ENCODE data around the gene FBXO24. TPM values are rescaled to one million over a fixed set of nuclear protein-coding genes. Genes with fewer than 3 reads are reported as not detected.

FBXO24 gene
- total RNA-seq, 1 donor from 2014 or later = 0.46 TPM

DNA sequence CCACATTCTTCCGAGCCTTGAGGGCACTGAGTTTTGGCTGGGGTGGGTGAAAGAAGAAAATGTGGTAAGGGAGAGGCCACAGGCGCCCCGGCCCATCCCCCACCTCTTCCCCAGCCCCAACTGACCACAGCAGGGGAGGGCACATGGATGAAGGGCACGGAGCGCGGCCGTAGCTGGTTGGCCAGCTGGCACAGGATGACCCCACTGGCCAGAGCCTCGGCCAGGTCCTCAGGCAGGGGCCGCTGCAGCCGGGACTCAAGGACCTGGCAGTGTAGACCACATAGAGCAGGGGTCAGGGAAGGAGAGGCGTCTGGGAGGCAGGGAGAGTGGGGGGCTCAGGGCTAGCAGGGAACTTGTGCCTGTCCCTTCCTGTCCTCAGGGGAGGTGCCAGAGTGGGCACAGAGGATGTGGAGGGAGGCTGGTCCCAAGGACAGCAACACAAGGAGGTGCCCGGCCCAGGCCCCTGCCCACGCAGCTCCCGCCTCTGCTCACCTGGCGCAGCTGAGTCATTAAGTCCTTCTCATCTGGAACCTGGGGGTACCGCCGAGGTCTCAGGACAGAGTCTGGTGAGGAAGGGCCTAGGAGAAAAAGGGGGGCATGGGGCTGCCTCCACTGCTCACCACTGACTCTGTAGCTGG lies 10.3 kb upstream of the FBXO24 start:
- Mint-ChIP-seq H3K36me3 (ENCODE audit: unreplicated experiment) (peaks cover 15% of the 10 kb centered on the region), H3K4me1 (ENCODE audit: unreplicated experiment) (peaks cover 6% of the 10 kb centered on the region), H3K27me3 (ENCODE audit: unreplicated experiment) (no peaks in the 10 kb centered on the region), H3K4me3 (ENCODE audit: unreplicated experiment) (no peak overlapping the region), H3K27ac (ENCODE audit: unreplicated experiment) (no peak overlapping the region), H3K9me3 (ENCODE audit: unreplicated experiment) (no peaks in the 10 kb centered on the region)
- DNase-seq (ENCODE audit: extremely low spot score, unreplicated experiment) = no peak
- TF ChIP-seq CTCF (IDR thresholded peaks at IDR 0.05) = no peak

DNA sequence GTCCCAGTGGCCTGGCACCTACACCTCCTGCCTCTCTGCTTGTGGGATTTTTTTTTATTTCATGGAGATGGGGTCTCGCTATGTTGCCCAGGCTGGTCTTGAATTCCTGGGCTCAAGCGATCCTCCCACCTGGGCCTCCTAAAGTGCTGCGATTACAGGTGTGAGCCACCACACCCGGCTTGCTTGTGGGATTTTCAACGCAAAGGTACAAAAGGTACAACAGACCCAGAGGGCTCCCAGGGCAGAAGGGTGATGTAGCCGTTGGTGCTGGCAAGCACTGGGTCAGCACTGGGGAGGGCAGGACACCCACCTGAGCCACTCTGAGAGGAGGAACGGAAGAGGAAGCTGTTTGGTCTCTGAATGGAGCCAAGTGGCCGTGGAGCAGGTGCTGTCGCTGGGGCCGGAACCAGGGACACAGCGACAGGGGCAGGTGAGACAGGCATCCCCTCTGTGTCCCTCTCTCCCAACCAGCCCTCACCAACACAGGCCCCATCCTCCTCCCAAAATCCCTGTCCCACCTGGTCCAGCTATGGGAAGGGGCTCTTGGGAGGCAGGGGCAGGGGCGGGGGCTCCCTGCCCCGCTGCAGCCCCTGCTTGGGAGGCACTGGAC lies 9.6 kb upstream of the FBXO24 start:
- no peak for TF ChIP-seq CTCF (IDR thresholded peaks at IDR 0.05)
- Mint-ChIP-seq H3K4me1 (ENCODE audit: unreplicated experiment) (peaks cover 4% of the 10 kb centered on the region), H3K36me3 (ENCODE audit: unreplicated experiment) (peaks cover 15% of the 10 kb centered on the region), H3K27me3 (ENCODE audit: unreplicated experiment) (no peaks in the 10 kb centered on the region), H3K4me3 (ENCODE audit: unreplicated experiment) (no peak overlapping the region), H3K27ac (ENCODE audit: unreplicated experiment) (no peak overlapping the region), H3K9me3 (ENCODE audit: unreplicated experiment) (no peaks in the 10 kb centered on the region)
- no peak for DNase-seq (ENCODE audit: extremely low spot score, unreplicated experiment)

DNA sequence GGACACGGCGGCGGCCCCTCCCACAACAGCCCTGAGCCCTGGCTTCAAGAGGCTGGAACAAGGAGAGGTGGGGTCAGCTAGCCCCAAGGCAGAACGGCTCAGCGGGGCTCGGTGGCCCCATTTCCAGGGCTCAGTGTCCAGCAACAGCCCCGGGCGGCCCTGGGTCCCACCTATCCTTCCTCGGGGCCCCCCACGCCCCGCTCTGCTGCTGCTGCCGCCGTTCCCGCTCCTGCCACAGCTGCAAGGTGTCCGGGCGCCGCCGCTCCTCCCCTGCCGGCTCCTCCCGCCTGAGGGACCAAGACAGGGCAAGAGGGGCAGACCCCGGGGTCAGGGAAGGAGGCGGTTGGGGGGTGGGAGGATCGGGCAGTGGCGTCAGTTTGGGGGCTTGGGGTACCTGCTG lies 9.0 kb upstream of the FBXO24 start:
- H3K27ac Mint-ChIP-seq (ENCODE audit: unreplicated experiment) = no peak overlapping the region
- TF ChIP-seq CTCF (IDR thresholded peaks at IDR 0.05) = no peak
- H3K27me3 Mint-ChIP-seq (ENCODE audit: unreplicated experiment) = no peaks in the 10 kb centered on the region
- DNase-seq (ENCODE audit: extremely low spot score, unreplicated experiment) = no peak
- H3K9me3 Mint-ChIP-seq (ENCODE audit: unreplicated experiment) = no peaks in the 10 kb centered on the region
- H3K4me3 Mint-ChIP-seq (ENCODE audit: unreplicated experiment) = no peak overlapping the region
- peaks cover under 1% of the 10 kb centered on the region for H3K4me1 Mint-ChIP-seq (ENCODE audit: unreplicated experiment)
- H3K36me3 Mint-ChIP-seq (ENCODE audit: unreplicated experiment) = peaks cover 15% of the 10 kb centered on the region

- no peaks in the 10 kb centered on the region for H3K27me3 Mint-ChIP-seq (ENCODE audit: unreplicated experiment)
- TF ChIP-seq CTCF (IDR thresholded peaks at IDR 0.05) = no peak
- no peaks in the 10 kb centered on the region for H3K9me3 Mint-ChIP-seq (ENCODE audit: unreplicated experiment)
- peaks cover 4% of the 10 kb centered on the region for H3K4me1 Mint-ChIP-seq (ENCODE audit: unreplicated experiment)
- no peak overlapping the region for H3K4me3 Mint-ChIP-seq (ENCODE audit: unreplicated experiment)
- no peak for DNase-seq (ENCODE audit: extremely low spot score, unreplicated experiment)
- peaks cover 15% of the 10 kb centered on the region for H3K36me3 Mint-ChIP-seq (ENCODE audit: unreplicated experiment)
- no peak overlapping the region for H3K27ac Mint-ChIP-seq (ENCODE audit: unreplicated experiment)
These were observed 8.6 kb upstream of the FBXO24 start for GRCh38 chr7:100577507-100577906.

- no peak overlapping the region for H3K27ac Mint-ChIP-seq (ENCODE audit: unreplicated experiment)
- no peak overlapping the region for H3K4me3 Mint-ChIP-seq (ENCODE audit: unreplicated experiment)
These were observed 7.6 kb upstream of the FBXO24 start for GRCh38 chr7:100578246-100579183.

More at GRCh38 chr7:100578246-100579183, 7.6 kb upstream of the FBXO24 start:
- H3K4me1 Mint-ChIP-seq (ENCODE audit: unreplicated experiment) = peaks cover 13% of the 10 kb centered on the region
- DNase-seq (ENCODE audit: extremely low spot score, unreplicated experiment) = no peak
- no peak for TF ChIP-seq CTCF (IDR thresholded peaks at IDR 0.05)
- H3K27me3 Mint-ChIP-seq (ENCODE audit: unreplicated experiment) = no peaks in the 10 kb centered on the region
- H3K36me3 Mint-ChIP-seq (ENCODE audit: unreplicated experiment) = peaks cover 15% of the 10 kb centered on the region
- H3K9me3 Mint-ChIP-seq (ENCODE audit: unreplicated experiment) = no peaks in the 10 kb centered on the region

Measured in osteocyte (in vitro differentiated cells).